ENCODE data around the gene SCN8A.

The SCN8A gene

GRCh38 chr12:51771008-51771407 lies 180.0 kb downstream of the SCN8A start:
- no peak for DNase-seq (ENCODE audit: low spot score)

GRCh38 chr12:51773145-51773869 lies 182.3 kb downstream of the SCN8A start:
- no peak for DNase-seq (ENCODE audit: low spot score)

- DNase-seq (ENCODE audit: low spot score): no peak
Measured at GRCh38 chr12:51774933-51775332, 183.9 kb downstream of the SCN8A start.

GRCh38 chr12:51777457-51777856 lies 186.4 kb downstream of the SCN8A start:
- no peak for DNase-seq (ENCODE audit: low spot score)

- no peak for DNase-seq (ENCODE audit: low spot score)
Measured at GRCh38 chr12:51777973-51778372, 186.9 kb downstream of the SCN8A start.

- DNase-seq (ENCODE audit: low spot score): no peak
Measured at GRCh38 chr12:51779876-51780275, 188.8 kb downstream of the SCN8A start.

- no peak for DNase-seq (ENCODE audit: low spot score)
Measured at GRCh38 chr12:51784688-51785087, 193.7 kb downstream of the SCN8A start.

- DNase-seq (ENCODE audit: low spot score): no peak
Measured at GRCh38 chr12:51785906-51786305, 194.9 kb downstream of the SCN8A start.

- no peak for DNase-seq (ENCODE audit: low spot score)
Measured at GRCh38 chr12:51788876-51789275, 197.8 kb downstream of the SCN8A start.

- no peak for DNase-seq (ENCODE audit: low spot score)
Measured at GRCh38 chr12:51792417-51792816, 201.4 kb downstream of the SCN8A start.

- no peak for DNase-seq (ENCODE audit: low spot score)
Measured at GRCh38 chr12:51793201-51793600, 202.2 kb downstream of the SCN8A start.

GRCh38 chr12:51797301-51797700 lies 206.3 kb downstream of the SCN8A start:
- DNase-seq (ENCODE audit: low spot score): no peak

GRCh38 chr12:51798051-51798450 lies 207.0 kb downstream of the SCN8A start:
- DNase-seq (ENCODE audit: low spot score): peak; percentile 5

- peak; percentile 18 for DNase-seq (ENCODE audit: low spot score)
Measured at GRCh38 chr12:51798501-51798900, 207.5 kb downstream of the SCN8A start.

GRCh38 chr12:51801027-51801426 lies 210.0 kb downstream of the SCN8A start:
- DNase-seq (ENCODE audit: low spot score): no peak

GRCh38 chr12:51806896-51807295 lies 215.9 kb downstream of the SCN8A start:
- no peak for DNase-seq (ENCODE audit: low spot score)

GRCh38 chr12:51809193-51809592 lies 218.2 kb downstream of the SCN8A start:
- no peak for DNase-seq (ENCODE audit: low spot score)

- no peak for DNase-seq (ENCODE audit: low spot score)
Measured at GRCh38 chr12:51811203-51812202, 220.5 kb downstream of the SCN8A start.

GRCh38 chr12:51812871-51813270 lies 221.8 kb downstream of the SCN8A start:
- no peak for DNase-seq (ENCODE audit: low spot score)

- no peak for DNase-seq (ENCODE audit: low spot score)
Measured at GRCh38 chr12:51813931-51814310, 222.9 kb downstream of the SCN8A start.

- DNase-seq (ENCODE audit: low spot score): peak; percentile 81
Measured at GRCh38 chr12:51814311-51815088, 223.5 kb downstream of the SCN8A start.

GRCh38 chr12:51815571-51815970 lies 224.5 kb downstream of the SCN8A start:
- DNase-seq (ENCODE audit: low spot score): no peak
